Measurements from ENCODE around the gene GPR150. TPM values are rescaled to one million over a fixed set of nuclear protein-coding genes. Genes with fewer than 3 reads are reported as not detected.

GPR150 gene
- total RNA-seq (2022; extraction: Qiagen RNA extraction; ENCODE audit: low read depth): 0.11 to 0.15 TPM (median 0.12 TPM) in 3 of 5 replicates, not detected in the others

DNA sequence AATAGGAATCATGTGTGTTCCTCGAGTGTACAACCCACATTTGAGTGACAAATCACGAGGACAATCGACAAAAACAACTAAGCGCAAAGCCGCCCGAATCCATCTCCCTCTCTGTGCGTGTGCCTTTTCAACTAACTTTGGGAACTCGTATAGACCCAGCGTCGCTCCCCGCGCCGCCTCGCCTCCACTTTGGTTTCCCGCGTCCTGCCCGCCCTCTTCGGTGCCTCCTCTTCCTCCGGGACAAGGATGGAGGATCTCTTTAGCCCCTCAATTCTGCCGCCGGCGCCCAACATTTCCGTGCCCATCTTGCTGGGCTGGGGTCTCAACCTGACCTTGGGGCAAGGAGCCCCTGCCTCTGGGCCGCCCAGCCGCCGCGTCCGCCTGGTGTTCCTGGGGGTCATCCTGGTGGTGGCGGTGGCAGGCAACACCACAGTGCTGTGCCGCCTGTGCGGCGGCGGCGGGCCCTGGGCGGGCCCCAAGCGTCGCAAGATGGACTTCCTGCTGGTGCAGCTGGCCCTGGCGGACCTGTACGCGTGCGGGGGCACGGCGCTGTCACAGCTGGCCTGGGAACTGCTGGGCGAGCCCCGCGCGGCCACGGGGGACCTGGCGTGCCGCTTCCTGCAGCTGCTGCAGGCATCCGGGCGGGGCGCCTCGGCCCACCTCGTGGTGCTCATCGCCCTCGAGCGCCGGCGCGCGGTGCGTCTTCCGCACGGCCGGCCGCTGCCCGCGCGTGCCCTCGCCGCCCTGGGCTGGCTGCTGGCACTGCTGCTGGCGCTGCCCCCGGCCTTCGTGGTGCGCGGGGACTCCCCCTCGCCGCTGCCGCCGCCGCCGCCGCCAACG lies at the start of gene GPR150:
Gene GPR150 (plus strand): TSS at position 58 of the 840 bp plus-strand sequence. CDS start 189 bp downstream, at position 247.

DNA sequence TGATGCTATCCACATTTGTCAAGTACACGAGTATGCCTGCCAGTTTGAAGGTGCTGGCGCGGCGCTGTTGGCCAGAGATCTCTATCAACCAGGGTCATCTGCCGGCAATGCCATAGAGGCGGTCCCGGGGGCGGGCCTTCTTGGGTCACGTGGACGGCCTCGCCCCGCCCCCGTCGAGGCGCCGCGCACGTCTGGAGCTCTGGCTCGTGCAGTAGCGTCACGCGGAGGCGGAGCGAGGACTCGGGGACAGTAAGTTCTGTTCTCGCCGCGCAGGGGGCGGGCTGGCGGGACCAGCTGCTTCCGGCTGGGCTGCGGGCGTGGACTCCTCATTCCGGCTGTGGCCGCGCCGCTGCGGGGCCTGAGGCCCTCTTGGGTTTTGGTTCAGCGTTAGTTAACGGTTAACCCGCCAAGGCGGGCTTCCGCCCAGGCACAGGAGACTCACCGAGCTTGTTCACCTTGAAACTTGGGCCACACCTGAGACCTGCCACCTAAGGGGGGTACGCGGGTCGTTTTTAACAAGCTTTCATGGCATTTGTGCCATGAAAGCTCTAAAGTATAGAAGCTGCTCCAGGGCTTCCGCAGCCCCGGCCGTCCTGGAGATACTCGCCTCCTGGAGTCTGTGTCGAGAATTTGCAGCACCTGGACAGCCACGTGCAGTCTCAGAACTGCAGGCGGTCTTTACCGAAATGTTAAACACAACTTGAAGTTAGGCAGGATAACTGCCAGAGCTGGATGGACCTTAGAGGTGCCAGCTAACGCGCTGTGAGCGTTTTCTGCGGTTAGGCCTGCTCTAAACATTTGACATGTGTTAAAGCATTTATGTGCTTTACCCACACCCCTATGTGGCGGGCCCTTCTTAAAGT lies 26.9 kb downstream of the GPR150 start, which contains the start of gene RFESD:
Gene RFESD (plus strand): TSS at position 209 of the 863 bp plus-strand sequence. CDS start 5,495 bp downstream, outside the sequence.

Other genes with a start within 250 kb of the GPR150 start
- not detected in 5 replicates for gene FAM81B, start 228.7 kb upstream of the GPR150 start, total RNA-seq (2022; extraction: Qiagen RNA extraction; ENCODE audit: low read depth)
- 16.9 to 26.0 TPM (median 24.0 TPM) in 5 replicates for gene SKIC3, start 65.1 kb upstream of the GPR150 start, total RNA-seq (2022; extraction: Qiagen RNA extraction; ENCODE audit: low read depth)
- gene ARSK, start 65.0 kb upstream of the GPR150 start, total RNA-seq (2022; extraction: Qiagen RNA extraction; ENCODE audit: low read depth): 4.7 to 9.5 TPM (median 8.2 TPM) in 5 replicates
- gene RFESD, start 26.7 kb downstream of the GPR150 start, total RNA-seq (2022; extraction: Qiagen RNA extraction; ENCODE audit: low read depth): 1.9 to 3.0 TPM (median 2.6 TPM) in 5 replicates
- gene SPATA9, start 62.9 kb downstream of the GPR150 start, total RNA-seq (2022; extraction: Qiagen RNA extraction; ENCODE audit: low read depth): not detected in 5 replicates
- gene RHOBTB3, start 111.2 kb downstream of the GPR150 start, total RNA-seq (2022; extraction: Qiagen RNA extraction; ENCODE audit: low read depth): 5.3 to 10.5 TPM (median 8.4 TPM) in 5 replicates
- 66.0 to 94.1 TPM (median 69.8 TPM) in 5 replicates for gene GLRX, start 202.6 kb downstream of the GPR150 start, total RNA-seq (2022; extraction: Qiagen RNA extraction; ENCODE audit: low read depth)

All from A549 treated with ZK216348 at 1 μM for 4 hours (cell line).